Ramos (cell line): ENCODE measurements around the gene DNAI7.

ENCODE experiments used
- in situ Hi-C: fragments of 300-500 bp; cut with MboI; formaldehyde crosslinking; loops from one replicate; pipeline ENCODE4 v1.14.3; 2022; ENCODE audit warnings: low sequenced_read_pairs; ENCODE audit not compliant: unreplicated experiment

The DNAI7 gene

DNA sequence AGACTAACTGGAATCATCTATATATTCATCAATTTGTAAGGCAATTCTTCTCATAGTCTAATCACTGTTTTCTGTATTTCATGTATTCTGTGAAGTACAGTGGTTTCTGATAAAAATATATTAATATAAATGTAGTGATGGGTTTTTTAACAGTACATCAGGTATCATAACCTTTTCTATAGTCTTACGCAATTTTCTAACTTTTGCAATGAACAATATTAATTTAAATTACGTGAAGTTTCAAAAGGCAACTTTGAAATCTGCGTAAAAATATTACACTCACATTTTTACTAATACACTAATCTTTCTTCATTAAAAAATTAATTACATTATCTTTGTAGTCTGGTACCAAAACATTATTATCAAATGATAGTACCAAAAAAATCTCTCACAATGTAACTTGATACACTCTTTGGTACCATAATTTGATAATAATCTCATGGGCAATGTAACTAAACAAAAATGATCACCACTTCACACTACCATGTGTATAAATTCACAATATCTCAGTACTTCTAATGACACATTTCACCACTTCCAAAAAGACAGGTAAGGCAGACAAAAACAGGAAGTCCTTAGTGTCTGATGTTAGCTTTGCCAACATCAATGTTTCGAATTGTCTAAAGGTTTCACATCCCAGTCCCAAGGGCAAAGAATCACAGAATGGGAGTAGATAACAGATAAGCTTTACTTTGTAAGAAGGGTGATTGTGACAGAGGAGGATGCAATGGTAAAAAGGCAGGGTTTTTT, 8.7 kb downstream of the DNAI7 start:
- in situ Hi-C loops, result no loop called here

DNA sequence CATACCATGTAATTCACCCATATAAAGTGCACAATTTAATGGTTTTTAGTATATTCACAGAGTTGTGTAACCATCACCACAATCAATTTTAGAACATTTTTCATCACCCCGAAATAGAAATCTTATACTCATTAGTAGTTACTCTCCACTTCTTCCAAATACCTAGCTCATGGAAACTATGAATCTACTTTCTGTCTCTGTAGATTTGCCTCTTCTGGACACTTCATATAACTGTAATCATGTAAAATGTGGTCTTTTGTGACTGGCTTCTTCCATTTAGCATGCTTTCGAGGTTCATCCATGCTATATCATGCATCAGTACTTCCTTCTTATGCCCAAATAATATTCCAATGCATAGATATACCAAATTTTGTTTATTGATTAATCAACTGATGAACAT, 10.8 kb downstream of the DNAI7 start:
- in situ Hi-C loops, result no loop called here

DNA sequence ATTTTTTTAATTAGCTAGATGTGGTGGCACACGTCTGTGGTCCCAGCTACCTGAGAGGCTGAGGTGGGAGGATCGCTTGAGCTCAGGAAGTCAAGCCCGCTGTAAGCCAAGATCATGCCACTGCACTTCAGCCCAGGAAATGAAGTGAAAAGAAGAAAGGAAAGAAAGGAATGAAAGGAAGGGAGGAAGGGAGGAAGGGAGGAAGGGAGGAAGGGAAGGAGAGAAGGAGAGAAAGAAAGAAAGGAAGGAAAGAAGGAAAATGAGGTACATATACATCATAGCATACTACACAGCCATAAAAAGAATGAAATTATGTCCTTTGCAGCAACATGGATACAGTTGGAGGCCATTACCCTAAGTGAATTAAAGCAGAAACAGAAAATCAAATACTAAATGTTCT, 12.2 kb downstream of the DNAI7 start:
- in situ Hi-C loops, result no loop called here

GRCh38 chr12:25162866-25163265, 32.1 kb downstream of the DNAI7 start:
- in situ Hi-C loops, result loop anchor here (25.0 kb wide), 1 partner anchor 351 kb away; no protein-coding TSS in a partner anchor

- in situ Hi-C loops, result loop anchor here (25.0 kb wide), 1 partner anchor 344 kb away; no protein-coding TSS in a partner anchor
These were observed 38.9 kb downstream of the DNAI7 start for GRCh38 chr12:25156061-25156460.

DNA sequence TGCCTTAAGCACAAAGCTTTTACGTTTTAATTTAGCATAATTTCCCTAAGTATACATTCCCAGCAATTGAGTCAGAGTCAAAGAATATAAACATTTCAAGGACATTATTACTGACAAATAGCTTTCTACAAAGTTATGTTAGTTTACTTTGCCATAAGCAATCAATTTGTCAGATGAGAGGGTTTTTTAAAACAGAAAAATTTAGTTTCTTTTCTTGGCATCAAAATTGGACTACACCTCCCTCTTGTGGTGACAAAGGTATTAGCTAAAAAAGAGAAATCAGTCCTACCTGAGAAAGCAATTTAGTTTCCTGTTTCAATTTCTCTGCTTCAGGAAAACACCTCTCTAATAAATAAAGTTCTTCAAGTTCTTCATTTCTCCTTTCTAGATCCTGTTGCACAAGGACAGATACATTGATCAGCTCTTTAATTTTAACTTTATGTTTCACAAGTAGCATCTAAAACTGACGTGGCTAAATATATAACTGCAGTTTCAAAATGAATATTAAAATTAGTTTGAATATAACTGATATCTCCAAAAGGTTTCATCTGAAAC, 39.9 kb downstream of the DNAI7 start:
- in situ Hi-C loops, result loop anchor here (25.0 kb wide), 1 partner anchor 343 kb away; no protein-coding TSS in a partner anchor

GRCh38 chr12:25152055-25152454, 42.9 kb downstream of the DNAI7 start:
- in situ Hi-C loops, result loop anchor here (25.0 kb wide), 1 partner anchor 340 kb away; no protein-coding TSS in a partner anchor

- in situ Hi-C loops, result loop anchor here (25.0 kb wide), 1 partner anchor 339 kb away; no protein-coding TSS in a partner anchor
These were observed 43.5 kb downstream of the DNAI7 start for GRCh38 chr12:25151476-25151875.

GRCh38 chr12:25146686-25147085, 48.3 kb downstream of the DNAI7 start:
- in situ Hi-C loops, result loop anchor here (25.0 kb wide), 1 partner anchor 1934 kb away; no protein-coding TSS in a partner anchor

GRCh38 chr12:25135531-25136154, 59.3 kb downstream of the DNAI7 start:
- in situ Hi-C loops, result loop anchor here (10.0 to 25.0 kb wide), 2 partner anchors 181 to 1923 kb away; no protein-coding TSS in a partner anchor

GRCh38 chr12:25131270-25131669, 63.7 kb downstream of the DNAI7 start:
- in situ Hi-C loops, result loop anchor here (10.0 to 25.0 kb wide), 2 partner anchors 176 to 1919 kb away; no protein-coding TSS in a partner anchor

GRCh38 chr12:25130741-25131188, 64.2 kb downstream of the DNAI7 start:
- in situ Hi-C loops, result loop anchor here (10.0 to 25.0 kb wide), 2 partner anchors 176 to 1918 kb away; no protein-coding TSS in a partner anchor

GRCh38 chr12:25126746-25127145, 68.2 kb downstream of the DNAI7 start:
- in situ Hi-C loops, result loop anchor here (5.0 to 25.0 kb wide), 2 partner anchors 139 to 1914 kb away; no protein-coding TSS in a partner anchor

DNA sequence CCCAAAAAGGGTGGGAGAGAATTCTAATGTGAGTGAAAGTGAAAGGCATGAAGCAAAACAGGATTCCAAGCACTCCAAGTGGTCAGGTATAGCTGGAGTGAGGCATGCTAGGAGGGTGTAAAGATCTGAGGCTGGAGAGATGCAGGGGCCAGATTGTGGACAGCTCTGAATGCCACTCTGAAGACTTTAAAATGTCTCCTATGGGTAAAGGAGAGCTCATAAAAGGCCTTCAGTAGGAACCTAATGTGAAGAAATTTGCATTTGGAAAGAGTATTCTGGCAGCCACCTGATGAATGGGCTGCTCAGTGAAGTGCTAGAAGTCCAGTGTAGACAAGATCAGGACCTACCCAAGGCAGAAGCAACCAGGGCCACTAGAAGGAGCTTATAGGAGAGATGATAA, 68.9 kb downstream of the DNAI7 start:
- in situ Hi-C loops, result loop anchor here (5.0 to 25.0 kb wide), 2 partner anchors 139 to 1914 kb away; no protein-coding TSS in a partner anchor

DNA sequence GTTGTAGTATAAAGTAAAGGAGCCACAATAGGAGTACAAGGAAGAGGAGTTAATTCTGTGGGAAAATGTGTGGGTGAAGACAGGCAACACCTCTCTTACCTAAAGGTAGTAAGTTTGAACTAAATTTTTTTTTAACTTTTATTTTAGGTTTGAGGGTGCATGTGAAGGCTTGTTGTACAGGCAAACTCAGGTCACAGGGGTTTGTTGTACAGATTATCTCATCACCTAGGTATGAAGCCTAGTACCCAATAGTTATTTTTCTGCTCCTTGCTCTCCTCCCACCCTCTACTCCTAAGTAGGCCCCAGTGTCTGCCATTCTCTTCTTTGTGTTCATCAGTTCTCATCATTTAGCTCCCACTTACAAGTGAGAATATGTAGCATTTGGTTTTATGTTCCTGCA, 70.5 kb downstream of the DNAI7 start:
- in situ Hi-C loops, result no loop called here

GRCh38 chr12:25123126-25123525, 71.8 kb downstream of the DNAI7 start:
- in situ Hi-C loops, result no loop called here

- in situ Hi-C loops, result no loop called here
These were observed 73.0 kb downstream of the DNAI7 start for GRCh38 chr12:25121916-25122315.

GRCh38 chr12:25121110-25121509, 73.8 kb downstream of the DNAI7 start:
- in situ Hi-C loops, result no loop called here

GRCh38 chr12:25119020-25119419, 75.9 kb downstream of the DNAI7 start:
- in situ Hi-C loops, result no loop called here

- in situ Hi-C loops, result no loop called here
These were observed 79.3 kb downstream of the DNAI7 start for GRCh38 chr12:25115677-25116076.

DNA sequence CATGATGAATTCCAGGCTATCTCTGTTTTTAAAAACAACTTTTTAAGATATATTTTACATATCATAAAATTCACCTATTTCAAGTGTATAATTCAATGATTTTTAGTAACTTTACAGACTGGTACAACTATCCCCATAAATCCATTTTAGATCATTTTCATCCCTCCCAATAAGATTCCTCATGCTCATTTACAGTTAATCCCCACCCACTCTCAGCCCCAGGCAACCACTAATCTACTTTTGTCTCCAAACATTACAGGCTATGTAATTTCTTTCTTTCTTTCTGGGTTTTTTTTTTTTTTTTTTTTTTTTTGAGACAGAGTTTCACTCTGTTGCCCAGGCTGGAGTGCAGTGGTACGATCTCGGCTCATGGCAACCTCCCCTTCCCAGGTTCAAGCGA, 81.3 kb downstream of the DNAI7 start:
- in situ Hi-C loops, result no loop called here
